BJ (cell line): ENCODE results near the gene CCDC144A. TPM values are rescaled to one million over a fixed set of nuclear protein-coding genes. Genes with fewer than 3 reads are reported as not detected.
"Not testable (repeated sequence)": the region's sequence is repeated elsewhere in the genome, so short reads cannot be mapped to it uniquely, and the experiment has no call there.

Source experiments
- CTCF ChIA-PET: fragments of 350-600 bp; formaldehyde crosslinking; extraction: SDS; loops from one replicate; lab custom pipeline; 2021; ENCODE audit warnings: antibody characterized with exemption, inconsistent platforms; lab: Yijun Ruan, JAX
- POLR2A ChIA-PET: fragments of 300-600 bp; sonication (Branson Sonifier 250); formaldehyde crosslinking; extraction: SDS; loops from one replicate; lab custom pipeline; 2021; ENCODE audit warnings: antibody characterized with exemption; lab: Charles Lee
- DNase-seq: peaks from one replicate; pipeline ENCODE4 v3.0.0-alpha.2; 2011; ENCODE audit warnings: low read depth
- H3K27me3 ChIP-seq: 2 replicates; pipeline ENCODE4 v1.6.0; 2011; ENCODE audit warnings: low read length; ENCODE audit not compliant: control insufficient read depth, insufficient read depth
- H3K36me3 ChIP-seq: 2 replicates; pipeline ENCODE4 v1.5.1; 2011; ENCODE audit warnings: low read length; ENCODE audit not compliant: control insufficient read depth, insufficient read depth
- H3K4me3 ChIP-seq: 2 replicates; pipeline ENCODE4 v1.5.1; 2011; ENCODE audit warnings: low read depth, mild to moderate bottlenecking, control low read depth, low read length
- polyA plus RNA-seq: library from polyadenylated mRNA; depleted of rRNA; stranded (reverse); fragments of >200 nt; gene quantifications from 2 replicates; pipeline ENCODE4 v1.2.3, GENCODE V29; 2011; rRNA removed
- small RNA-seq: library from RNA; depleted of rRNA; stranded (forward); fragments of <200 nt; gene quantifications from one replicate; pipeline ENCODE3, GENCODE V24; 2012; ENCODE audit warnings: low replicate concordance, low read depth; ENCODE audit not compliant: insufficient read length
- TF ChIP-seq, protein P1 (sequence below): IDR thresholded peaks from 2 replicates; pipeline ENCODE4 v1.5.1; 2011; ENCODE audit warnings: low read depth, mild to moderate bottlenecking, control low read depth, inconsistent platforms, low read length, moderate library complexity; ENCODE audit not compliant: insufficient read depth

CCDC144A gene
- polyA plus RNA-seq, 1 experiment: 0.02 TPM

- CTCF ChIA-PET: no interaction called here
- TF ChIP-seq, protein P1, sequence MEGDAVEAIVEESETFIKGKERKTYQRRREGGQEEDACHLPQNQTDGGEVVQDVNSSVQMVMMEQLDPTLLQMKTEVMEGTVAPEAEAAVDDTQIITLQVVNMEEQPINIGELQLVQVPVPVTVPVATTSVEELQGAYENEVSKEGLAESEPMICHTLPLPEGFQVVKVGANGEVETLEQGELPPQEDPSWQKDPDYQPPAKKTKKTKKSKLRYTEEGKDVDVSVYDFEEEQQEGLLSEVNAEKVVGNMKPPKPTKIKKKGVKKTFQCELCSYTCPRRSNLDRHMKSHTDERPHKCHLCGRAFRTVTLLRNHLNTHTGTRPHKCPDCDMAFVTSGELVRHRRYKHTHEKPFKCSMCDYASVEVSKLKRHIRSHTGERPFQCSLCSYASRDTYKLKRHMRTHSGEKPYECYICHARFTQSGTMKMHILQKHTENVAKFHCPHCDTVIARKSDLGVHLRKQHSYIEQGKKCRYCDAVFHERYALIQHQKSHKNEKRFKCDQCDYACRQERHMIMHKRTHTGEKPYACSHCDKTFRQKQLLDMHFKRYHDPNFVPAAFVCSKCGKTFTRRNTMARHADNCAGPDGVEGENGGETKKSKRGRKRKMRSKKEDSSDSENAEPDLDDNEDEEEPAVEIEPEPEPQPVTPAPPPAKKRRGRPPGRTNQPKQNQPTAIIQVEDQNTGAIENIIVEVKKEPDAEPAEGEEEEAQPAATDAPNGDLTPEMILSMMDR: no peak
- Histone ChIP-seq H3K4me3 (no peak overlapping the region), H3K27me3 (no peaks in the 10 kb centered on the region; the same call in 1 of the 2 replicates), H3K36me3 (no peaks in the 10 kb centered on the region)
- POLR2A ChIA-PET: no interaction called here
- DNase-seq: no peak
Measured at GRCh38 chr17:16820161-16820877, 130.3 kb downstream of the CCDC144A start.

- ChIA-PET POLR2A (no interaction called here), CTCF (no interaction called here)
- DNase-seq: no peak
- Histone ChIP-seq H3K36me3 (no peaks in the 10 kb centered on the region), H3K4me3 (no peak overlapping the region), H3K27me3 (no peaks in the 10 kb centered on the region; the same call in 1 of the 2 replicates)
- TF ChIP-seq, protein P1: no peak
Measured at GRCh38 chr17:16820979-16821543, 131.0 kb downstream of the CCDC144A start.

GRCh38 chr17:16822133-16822532, 132.1 kb downstream of the CCDC144A start:
- POLR2A ChIA-PET, CTCF ChIA-PET, H3K36me3 ChIP-seq, DNase-seq, H3K27me3 ChIP-seq, H3K4me3 ChIP-seq: not testable (repeated sequence)

DNA sequence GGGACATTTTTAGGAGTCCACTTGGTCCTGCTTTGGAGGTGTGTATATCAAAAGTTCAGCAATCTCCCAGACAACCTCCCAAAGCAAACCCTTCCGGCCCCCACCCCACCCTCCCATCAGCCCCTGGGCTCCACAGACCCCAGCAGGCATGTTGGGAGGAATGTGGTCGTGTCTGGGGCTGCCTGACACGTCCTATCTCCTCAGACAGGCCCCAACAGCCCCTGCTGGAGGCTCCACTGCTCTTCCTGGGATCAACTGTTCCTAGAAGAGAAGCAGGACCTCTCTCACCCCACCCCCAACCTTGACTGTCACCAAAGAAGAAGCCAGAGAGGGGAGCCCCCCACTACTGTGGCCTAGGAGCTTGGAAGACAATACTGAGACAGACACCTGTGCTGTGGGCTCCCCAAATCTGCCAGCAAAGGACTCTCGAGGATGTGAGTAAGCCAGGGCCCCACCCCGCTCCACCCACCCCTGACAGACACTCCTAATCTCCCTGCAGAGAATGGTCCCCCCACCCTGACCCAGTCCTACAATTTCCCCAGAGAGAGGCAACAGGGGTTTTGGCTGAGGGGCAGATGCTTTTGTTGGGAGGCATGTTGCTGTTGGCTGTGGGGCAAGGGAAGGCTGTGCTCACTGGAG, 133.8 kb downstream of the CCDC144A start:
- CTCF ChIA-PET, DNase-seq, H3K4me3 ChIP-seq, H3K27me3 ChIP-seq, H3K36me3 ChIP-seq, POLR2A ChIA-PET: not testable (repeated sequence)

Small RNAs within 50 kb of the gene (small RNA-seq; reads per million reads assigned to genes)
- gene AC022596.1 (not detected), gene RNU6-405P (not detected)

Other genes with a start within 250 kb of the CCDC144A start
- 0.82 and 1.3 TPM in 2 replicates for gene LRRC75A, start 198.0 kb upstream of the CCDC144A start, polyA plus RNA-seq
- gene ZNF287, start 121.0 kb upstream of the CCDC144A start, polyA plus RNA-seq: 6.0 and 6.6 TPM in 2 replicates
- 0.90 and 2.0 TPM in 2 replicates for gene ZNF624, start 36.4 kb upstream of the CCDC144A start, polyA plus RNA-seq